Measurements from ENCODE around the gene TMEM150B.

The TMEM150B gene

DNA sequence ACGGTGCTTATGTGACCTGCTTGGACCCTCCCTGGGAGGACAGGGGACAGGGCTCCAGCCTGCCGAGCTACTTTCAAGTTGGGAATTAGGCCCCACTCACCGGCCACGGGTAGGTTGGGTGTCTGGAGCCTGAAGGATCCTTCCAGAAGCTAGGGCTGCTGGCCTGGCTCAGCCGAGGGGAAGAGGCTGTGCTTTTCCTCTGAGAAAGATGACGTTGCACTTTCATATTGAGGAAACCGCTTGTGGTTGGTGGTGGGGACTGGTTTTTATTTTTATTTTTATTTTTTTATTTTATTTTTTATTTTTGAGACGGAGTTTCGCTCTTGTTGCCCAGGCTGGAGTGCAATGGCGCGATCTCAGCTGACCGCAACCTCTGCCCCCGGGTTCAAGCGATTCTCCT is at the start of gene TMEM150B:
TSS of gene TMEM150B (minus strand) at position 170 of the 400 bp plus-strand sequence. CDS start 4,305 bp downstream, outside the sequence.
- Histone ChIP-seq H3K9me3 (ENCODE audit: control insufficient read depth, insufficient read depth, low read length) (no peaks in the 10 kb centered on the region), H3K79me2 (ENCODE audit: control insufficient read depth, low read length) (no peaks in the 10 kb centered on the region), H3K36me3 (ENCODE audit: control insufficient read depth, low read length) (no peaks in the 10 kb centered on the region), H3K4me3 (ENCODE audit: low read length) (no peak within 1 kb of the TSS), H4K20me1 (ENCODE audit: control insufficient read depth, insufficient read depth, low read depth, low read length) (no peaks in the 10 kb centered on the region), H3K9me2 (replicated peaks; ENCODE audit: control insufficient read depth, low read length) (no peaks in the 10 kb centered on the region), H3K4me2 (ENCODE audit: low read length) (no peak within 1 kb of the TSS), H3F3A (ENCODE audit: control insufficient read depth, insufficient read depth) (no peaks in the 10 kb centered on the region), H3K4me1 (ENCODE audit: control insufficient read depth, low read length) (no peaks in the 10 kb centered on the region), H3K27me3 (ENCODE audit: control insufficient read depth, low read length) (peaks cover 16% of the 10 kb centered on the region; the same call in 1 of the 2 replicates), H3K27ac (ENCODE audit: low read depth, low read length) (no peak within 1 kb of the TSS)
- TF ChIP-seq, protein P1, sequence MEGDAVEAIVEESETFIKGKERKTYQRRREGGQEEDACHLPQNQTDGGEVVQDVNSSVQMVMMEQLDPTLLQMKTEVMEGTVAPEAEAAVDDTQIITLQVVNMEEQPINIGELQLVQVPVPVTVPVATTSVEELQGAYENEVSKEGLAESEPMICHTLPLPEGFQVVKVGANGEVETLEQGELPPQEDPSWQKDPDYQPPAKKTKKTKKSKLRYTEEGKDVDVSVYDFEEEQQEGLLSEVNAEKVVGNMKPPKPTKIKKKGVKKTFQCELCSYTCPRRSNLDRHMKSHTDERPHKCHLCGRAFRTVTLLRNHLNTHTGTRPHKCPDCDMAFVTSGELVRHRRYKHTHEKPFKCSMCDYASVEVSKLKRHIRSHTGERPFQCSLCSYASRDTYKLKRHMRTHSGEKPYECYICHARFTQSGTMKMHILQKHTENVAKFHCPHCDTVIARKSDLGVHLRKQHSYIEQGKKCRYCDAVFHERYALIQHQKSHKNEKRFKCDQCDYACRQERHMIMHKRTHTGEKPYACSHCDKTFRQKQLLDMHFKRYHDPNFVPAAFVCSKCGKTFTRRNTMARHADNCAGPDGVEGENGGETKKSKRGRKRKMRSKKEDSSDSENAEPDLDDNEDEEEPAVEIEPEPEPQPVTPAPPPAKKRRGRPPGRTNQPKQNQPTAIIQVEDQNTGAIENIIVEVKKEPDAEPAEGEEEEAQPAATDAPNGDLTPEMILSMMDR (IDR thresholded peaks at IDR 0.05; ENCODE audit: low read depth, low read length, poor library complexity, severe bottlenecking), result no peak
- TF ChIP-seq EZH2phosphoT487 (IDR thresholded peaks at IDR 0.05; ENCODE audit: borderline replicate concordance, low read length), result no peak

DNA sequence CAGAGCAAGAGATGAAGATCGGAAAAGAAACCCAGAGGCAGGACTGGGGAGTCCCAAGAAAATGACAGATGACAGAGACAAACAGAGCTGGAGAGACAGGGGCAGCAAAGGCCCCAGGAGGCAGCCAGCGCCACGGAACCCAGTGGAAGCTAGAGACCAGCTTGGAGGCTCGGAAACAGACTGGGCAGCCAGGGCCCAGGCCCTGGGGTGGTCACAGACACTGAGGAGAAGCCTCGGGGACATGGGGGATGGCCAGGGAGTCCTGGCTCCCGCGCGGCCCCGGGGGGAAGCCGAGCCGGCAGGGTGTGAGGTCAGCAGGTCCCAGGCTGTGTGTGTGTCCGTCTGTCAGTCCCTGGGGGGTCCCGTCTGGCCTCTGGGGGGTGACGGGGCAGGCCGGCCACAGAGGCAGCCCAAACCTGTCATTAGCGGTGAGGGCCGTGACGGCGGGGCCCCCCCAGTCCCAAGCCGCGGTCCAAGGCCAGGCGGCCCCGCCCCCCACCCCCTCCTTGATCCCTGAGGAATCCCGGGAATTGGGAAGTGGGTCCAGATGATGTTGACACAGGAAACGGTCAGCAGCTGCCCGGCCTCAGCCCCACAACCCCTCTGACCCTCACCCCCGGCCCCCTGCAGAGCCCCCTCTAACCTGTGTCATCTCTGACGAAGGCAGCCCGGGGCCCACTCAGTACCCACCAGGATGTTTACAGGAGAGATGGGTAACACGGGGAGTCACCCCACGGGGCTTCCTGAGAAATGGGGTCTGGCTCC is 49.0 kb upstream of the TMEM150B start:
- no peaks in the 10 kb centered on the region for H4K20me1 ChIP-seq (ENCODE audit: control insufficient read depth, insufficient read depth, low read depth, low read length)
- H3K4me3 ChIP-seq (ENCODE audit: low read length), result no peak overlapping the region
- H3K27me3 ChIP-seq (ENCODE audit: control insufficient read depth, low read length), result peaks cover 50% of the 10 kb centered on the region
- H3K79me2 ChIP-seq (ENCODE audit: control insufficient read depth, low read length), result no peaks in the 10 kb centered on the region
- no peak overlapping the region for H3K27ac ChIP-seq (ENCODE audit: low read depth, low read length)
- H3K9me3 ChIP-seq (ENCODE audit: control insufficient read depth, insufficient read depth, low read length), result no peaks in the 10 kb centered on the region
- H3K4me2 ChIP-seq (ENCODE audit: low read length), result no peak overlapping the region
- H3F3A ChIP-seq (ENCODE audit: control insufficient read depth, insufficient read depth), result no peaks in the 10 kb centered on the region
- no peaks in the 10 kb centered on the region for H3K9me2 ChIP-seq (replicated peaks; ENCODE audit: control insufficient read depth, low read length)
- no peaks in the 10 kb centered on the region for H3K36me3 ChIP-seq (ENCODE audit: control insufficient read depth, low read length)
- H3K4me1 ChIP-seq (ENCODE audit: control insufficient read depth, low read length), result peaks cover 5% of the 10 kb centered on the region; the same call in 1 of the 2 replicates
- TF ChIP-seq, protein P1 (IDR thresholded peaks at IDR 0.05; ENCODE audit: low read depth, low read length, poor library complexity, severe bottlenecking), result no peak
- TF ChIP-seq EZH2phosphoT487 (IDR thresholded peaks at IDR 0.05; ENCODE audit: borderline replicate concordance, low read length), result no peak

- Histone ChIP-seq H3K27me3 (ENCODE audit: control insufficient read depth, low read length) (peaks cover 57% of the 10 kb centered on the region), H3K9me2 (replicated peaks; ENCODE audit: control insufficient read depth, low read length) (no peaks in the 10 kb centered on the region), H3F3A (ENCODE audit: control insufficient read depth, insufficient read depth) (no peaks in the 10 kb centered on the region), H3K27ac (ENCODE audit: low read depth, low read length) (no peak overlapping the region), H3K4me3 (ENCODE audit: low read length) (no peak overlapping the region), H3K4me2 (ENCODE audit: low read length) (no peak overlapping the region), H4K20me1 (ENCODE audit: control insufficient read depth, insufficient read depth, low read depth, low read length) (no peaks in the 10 kb centered on the region), H3K79me2 (ENCODE audit: control insufficient read depth, low read length) (no peaks in the 10 kb centered on the region), H3K4me1 (ENCODE audit: control insufficient read depth, low read length) (peaks cover 5% of the 10 kb centered on the region; the same call in 1 of the 2 replicates), H3K36me3 (ENCODE audit: control insufficient read depth, low read length) (no peaks in the 10 kb centered on the region), H3K9me3 (ENCODE audit: control insufficient read depth, insufficient read depth, low read length) (no peaks in the 10 kb centered on the region)
- TF ChIP-seq EZH2phosphoT487 (IDR thresholded peaks at IDR 0.05; ENCODE audit: borderline replicate concordance, low read length), result no peak
- TF ChIP-seq, protein P1 (IDR thresholded peaks at IDR 0.05; ENCODE audit: low read depth, low read length, poor library complexity, severe bottlenecking), result no peak
These were observed 48.3 kb upstream of the TMEM150B start for GRCh38 chr19:55373306-55373992.

Data from DOHH2 (cell line).